Skin epidermis (tissue), 12 donors: Measurements from ENCODE around the gene ZNF236.

Source experiments
- H3K27ac ChIP-seq, 21 experiments: fragments of 200-600 bp; sonication (generic) in 11 of 21; one replicate each; pipeline ENCODE4 v1.5.0; 2020; ENCODE audit warnings: mild to moderate bottlenecking in 3 of 21, inconsistent platforms in 2 of 21, moderate library complexity in 2 of 21
- H3K4me3 ChIP-seq, 7 experiments: fragments of 200-600 bp; sonication (generic) in 2 of 7; one replicate each; pipeline ENCODE4 v1.5.0; 2020; ENCODE audit warnings: inconsistent platforms in 2 of 7, mild to moderate bottlenecking in 2 of 7, moderate library complexity in 1 of 7

The ZNF236 gene

GRCh38 chr18:76993085-76993382 is 170.7 kb downstream of the ZNF236 start:
- no peak overlapping the region for H3K27ac ChIP-seq
- no peak overlapping the region for H3K4me3 ChIP-seq

DNA sequence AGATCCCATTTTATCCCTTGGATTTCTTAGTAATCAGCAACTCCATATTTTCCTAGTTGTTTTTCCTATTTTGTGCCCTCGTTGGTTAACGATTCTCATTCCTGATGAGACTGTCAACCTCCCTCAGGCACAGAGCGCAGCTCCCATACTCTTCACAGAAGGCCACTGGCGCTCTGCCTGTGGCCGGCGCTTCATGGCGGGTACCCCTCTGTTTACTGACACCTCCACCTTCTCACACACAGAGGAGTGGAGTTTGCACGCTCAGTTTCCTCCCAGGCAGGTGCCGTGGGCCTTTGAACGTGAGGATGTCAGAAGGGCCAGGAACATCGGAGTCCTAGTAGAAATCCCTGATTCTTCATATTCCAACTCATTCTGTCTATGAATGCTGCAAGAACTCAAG is 171.2 kb downstream of the ZNF236 start:
- Histone ChIP-seq H3K4me3 (no peak overlapping the region), H3K27ac (no peak overlapping the region)

GRCh38 chr18:76994086-76994654 is 171.8 kb downstream of the ZNF236 start:
- no peak overlapping the region for H3K4me3 ChIP-seq
- no peak overlapping the region for H3K27ac ChIP-seq

GRCh38 chr18:76995896-76996295 is 173.5 kb downstream of the ZNF236 start:
- H3K27ac ChIP-seq = no peak overlapping the region
- no peak overlapping the region for H3K4me3 ChIP-seq

GRCh38 chr18:76996429-76996828 is 174.1 kb downstream of the ZNF236 start:
- Histone ChIP-seq H3K4me3 (no peak overlapping the region), H3K27ac (no peak overlapping the region)

- H3K4me3 ChIP-seq = no peak overlapping the region
- no peak overlapping the region for H3K27ac ChIP-seq
Measured at GRCh38 chr18:76997951-76998808, 175.8 kb downstream of the ZNF236 start.

DNA sequence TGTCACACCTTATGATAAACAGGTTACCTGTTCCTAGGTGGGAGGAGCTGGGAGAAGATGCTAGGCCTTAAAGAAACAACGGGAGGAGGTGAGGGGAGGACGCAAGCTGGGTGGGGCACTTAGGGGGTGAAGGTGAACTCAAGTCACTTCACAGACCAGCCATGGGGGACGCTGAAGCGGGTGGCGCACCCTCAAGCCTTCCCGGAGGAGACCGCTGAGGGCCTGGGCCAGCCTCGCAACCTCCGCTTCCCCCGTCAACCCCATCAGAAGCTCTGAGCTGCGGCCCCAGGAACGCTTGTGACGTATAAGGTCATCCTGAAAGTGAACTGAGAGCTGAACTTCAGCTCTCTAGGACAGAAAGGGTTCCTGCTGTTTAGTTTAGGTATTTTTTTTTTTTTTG is 176.7 kb downstream of the ZNF236 start:
- Histone ChIP-seq H3K4me3 (no peak overlapping the region), H3K27ac (no peak overlapping the region)

- Histone ChIP-seq H3K4me3 (no peak overlapping the region), H3K27ac (peak overlapping the region in 2 of 21 experiments; percentile 49 to 58)
Measured at GRCh38 chr18:77000527-77000926, 178.2 kb downstream of the ZNF236 start.

- H3K4me3 ChIP-seq = no peak overlapping the region
- peak overlapping the region in 2 of 21 experiments; percentile 49 to 58 for H3K27ac ChIP-seq
Measured at GRCh38 chr18:77001041-77001440, 178.7 kb downstream of the ZNF236 start.

- H3K4me3 ChIP-seq = no peak overlapping the region
- no peak overlapping the region for H3K27ac ChIP-seq
Measured at GRCh38 chr18:77001979-77002378, 179.6 kb downstream of the ZNF236 start.

GRCh38 chr18:77002496-77002895 is 180.1 kb downstream of the ZNF236 start:
- Histone ChIP-seq H3K4me3 (no peak overlapping the region), H3K27ac (peak overlapping the region in 1 of 21 experiments; percentile 79)

DNA sequence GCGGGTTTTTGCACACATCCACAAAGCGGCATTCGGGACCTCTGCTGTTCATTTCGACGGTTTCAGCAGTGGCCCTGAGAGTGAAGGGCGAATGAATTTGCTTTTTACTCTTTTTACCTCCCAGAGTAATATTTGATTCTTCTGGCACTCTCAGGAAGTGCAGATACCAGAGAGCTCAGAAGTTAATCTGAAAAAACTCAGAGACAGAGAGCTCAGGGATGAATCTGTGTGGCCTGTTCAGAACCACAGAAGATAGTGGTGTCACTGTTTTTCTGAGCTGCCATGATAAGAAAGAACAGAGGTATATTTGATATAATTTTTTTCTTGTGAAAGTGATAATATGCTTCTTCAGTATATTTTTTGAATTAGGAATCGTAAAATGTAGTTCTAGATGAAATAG is 181.0 kb downstream of the ZNF236 start:
- H3K27ac ChIP-seq = peak overlapping the region in 5 of 21 experiments; percentile 15 to 79 (median 31)

GRCh38 chr18:77004555-77005380 is 182.4 kb downstream of the ZNF236 start:
- no peak overlapping the region for H3K4me3 ChIP-seq
- peak overlapping the region in 13 of 21 experiments; percentile 18 to 79 (median 54) for H3K27ac ChIP-seq

More for the DNA sequence above, 181.0 kb downstream of the ZNF236 start:
- H3K4me3 ChIP-seq = no peak overlapping the region

DNA sequence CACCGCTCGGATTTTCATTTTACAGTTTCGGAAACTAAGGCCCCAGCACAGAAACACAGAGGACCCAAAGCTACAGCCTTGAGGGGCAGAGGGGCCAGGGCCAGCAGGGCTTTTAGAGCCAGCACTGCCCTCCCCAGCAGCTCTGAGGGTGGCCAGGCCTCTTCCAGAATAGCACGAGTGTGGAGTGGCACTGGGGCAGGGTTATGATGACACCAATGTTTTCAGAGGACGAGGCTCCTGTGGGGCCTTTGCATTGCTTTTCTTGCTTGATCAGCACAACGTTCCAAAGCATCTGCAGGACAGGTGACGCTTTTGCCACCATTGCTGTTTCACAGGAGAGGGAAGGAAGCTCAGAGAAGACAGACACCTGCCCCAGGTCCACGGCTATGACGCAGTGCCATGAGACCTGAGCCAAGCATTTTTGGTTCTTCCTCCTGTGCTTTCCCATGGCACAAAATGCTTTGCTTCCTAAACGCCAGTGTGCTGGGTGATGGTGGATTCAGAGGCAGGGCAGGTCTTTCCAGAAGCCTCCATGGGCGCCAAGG is 183.4 kb downstream of the ZNF236 start:
- no peak overlapping the region for H3K4me3 ChIP-seq

GRCh38 chr18:77006305-77007175 is 184.2 kb downstream of the ZNF236 start:
- H3K27ac ChIP-seq = peak overlapping the region in 9 of 21 experiments; percentile 14 to 79 (median 58)
- no peak overlapping the region for H3K4me3 ChIP-seq

More for the DNA sequence above, 183.4 kb downstream of the ZNF236 start:
- H3K27ac ChIP-seq = peak overlapping the region in 11 of 21 experiments; percentile 18 to 79 (median 58)

GRCh38 chr18:77007251-77007650 is 184.9 kb downstream of the ZNF236 start:
- Histone ChIP-seq H3K4me3 (no peak overlapping the region), H3K27ac (peak overlapping the region in 5 of 21 experiments; percentile 58 to 79 (median 66))

DNA sequence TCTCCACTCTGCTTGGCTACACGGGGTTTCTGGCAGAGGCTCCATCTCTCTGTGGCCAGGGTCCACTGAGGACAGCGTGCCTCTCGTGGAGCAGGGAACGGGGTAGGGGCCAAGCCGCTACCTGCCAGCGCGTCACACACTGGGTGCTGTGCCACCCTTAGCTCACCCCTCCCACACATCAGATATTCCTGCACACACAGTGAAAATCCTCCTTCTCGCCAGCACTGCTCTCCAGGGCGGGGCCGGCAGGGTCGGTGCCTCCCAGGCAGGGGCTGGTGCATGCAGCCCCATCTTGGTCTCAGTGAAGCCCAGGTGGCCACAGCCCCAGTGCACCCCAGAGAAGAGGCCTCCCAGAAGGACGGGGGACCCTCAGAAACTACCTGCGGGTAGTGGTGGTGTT is 185.6 kb downstream of the ZNF236 start:
- H3K4me3 ChIP-seq = no peak overlapping the region
- no peak overlapping the region for H3K27ac ChIP-seq

DNA sequence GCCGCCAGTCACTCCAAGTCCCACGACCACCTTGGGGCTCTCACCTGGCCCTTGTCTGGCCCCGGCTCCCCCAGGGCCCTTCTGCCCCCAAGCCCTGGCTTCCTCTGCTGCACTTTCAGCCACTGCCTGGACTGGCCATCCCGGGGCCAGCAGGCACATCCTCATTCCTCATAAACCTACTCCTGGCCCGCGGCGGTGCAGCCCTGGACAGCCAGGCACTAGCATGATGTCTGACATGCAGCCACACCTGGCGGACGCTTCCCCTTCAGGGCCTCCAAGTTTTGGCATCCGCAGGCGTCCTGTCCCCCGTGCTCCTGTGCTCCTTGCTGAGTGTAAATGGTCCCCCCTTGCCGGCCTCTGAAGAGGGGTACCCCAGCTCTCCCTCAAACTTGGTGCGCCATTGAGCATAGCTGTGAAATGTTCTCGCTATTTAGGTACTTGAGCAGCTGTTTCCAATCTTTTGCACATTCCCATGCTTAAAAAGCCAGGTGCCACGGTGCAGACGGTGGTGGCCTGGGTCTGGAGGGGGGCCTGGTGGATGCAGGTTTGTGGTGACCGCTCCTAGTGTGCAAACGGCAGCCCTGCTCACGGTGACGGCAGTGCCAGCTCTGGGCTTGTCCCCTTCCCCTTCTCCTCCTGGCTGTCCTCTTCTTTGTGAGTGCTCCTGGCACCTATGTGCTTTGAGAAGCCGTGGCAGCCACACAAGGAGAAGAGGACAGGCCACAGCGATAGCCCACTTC is 186.4 kb downstream of the ZNF236 start:
- Histone ChIP-seq H3K4me3 (no peak overlapping the region), H3K27ac (no peak overlapping the region)

- Histone ChIP-seq H3K4me3 (no peak overlapping the region), H3K27ac (no peak overlapping the region)
Measured at GRCh38 chr18:77009675-77010074, 187.3 kb downstream of the ZNF236 start.
